NCI-H1436 (cell line): ENCODE results near the gene REC114.

ENCODE experiments used
- DNase-seq: peaks from one replicate; lab custom pipeline; 2025; lab: John Stamatoyannopoulos, UW

REC114 gene

DNA sequence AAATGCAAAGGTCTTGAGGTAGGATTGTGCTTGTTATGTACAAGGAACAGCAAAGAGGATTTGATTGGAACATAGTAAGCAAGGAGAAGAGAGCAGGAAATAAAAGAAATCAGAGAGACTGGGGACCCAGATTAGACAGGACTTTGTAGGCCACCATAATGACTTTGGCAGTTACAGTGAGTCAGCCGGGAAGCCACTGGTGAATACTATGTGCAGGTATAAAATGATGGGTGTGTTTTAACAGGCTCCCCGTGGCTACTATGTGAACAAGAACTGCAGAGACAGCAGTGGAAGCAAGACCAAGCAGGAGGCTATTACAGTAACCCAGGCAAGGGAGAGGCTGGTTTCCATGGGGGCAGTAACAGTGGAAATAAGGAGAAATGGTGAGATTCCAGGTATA, 135.1 kb downstream of the REC114 start:
- no peak for DNase-seq

DNA sequence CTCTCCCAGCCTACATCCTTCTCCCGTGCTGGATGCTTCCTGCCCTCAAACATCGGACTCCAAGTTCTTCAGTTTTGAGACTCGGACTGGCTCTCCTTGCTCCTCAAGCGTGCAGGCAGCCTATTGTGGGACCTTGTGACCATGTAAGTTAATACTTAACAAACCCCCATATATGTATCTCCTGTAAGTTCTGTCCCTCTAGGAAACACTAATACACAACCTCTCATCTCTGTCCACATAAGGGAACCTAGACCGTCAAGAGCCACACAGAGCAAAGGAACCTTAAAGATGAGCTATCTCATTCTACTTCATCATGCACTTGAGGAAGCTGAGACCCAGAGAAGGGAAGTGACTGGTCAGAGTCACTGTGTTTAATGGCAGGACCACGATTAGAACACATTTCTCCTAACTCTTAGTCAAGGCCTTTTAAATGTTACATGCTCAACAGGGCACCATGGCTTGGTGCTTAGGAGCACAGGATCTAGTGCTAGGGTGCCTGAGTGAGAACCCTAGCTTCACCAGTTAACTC, 140.0 kb downstream of the REC114 start:
- DNase-seq = no peak

DNA sequence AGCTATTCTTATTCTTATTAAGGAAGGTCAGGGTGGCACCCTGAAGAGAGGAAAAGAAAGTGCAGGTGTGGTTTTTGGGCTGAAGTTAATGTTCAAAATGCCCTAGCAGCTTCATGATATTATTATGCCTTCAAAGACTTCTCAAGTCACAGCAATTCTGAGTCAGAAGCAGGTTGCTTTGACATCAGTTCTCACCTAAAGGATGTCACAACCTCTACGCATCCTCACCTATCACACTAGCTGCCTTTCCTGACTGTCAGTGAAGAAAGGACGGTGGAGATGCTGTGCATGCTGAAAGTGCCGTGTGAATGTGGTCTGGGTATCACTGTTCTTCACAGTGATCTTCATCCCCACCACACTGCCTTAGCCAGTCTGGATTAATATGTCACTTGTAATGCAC, 140.6 kb downstream of the REC114 start:
- DNase-seq = no peak

DNA sequence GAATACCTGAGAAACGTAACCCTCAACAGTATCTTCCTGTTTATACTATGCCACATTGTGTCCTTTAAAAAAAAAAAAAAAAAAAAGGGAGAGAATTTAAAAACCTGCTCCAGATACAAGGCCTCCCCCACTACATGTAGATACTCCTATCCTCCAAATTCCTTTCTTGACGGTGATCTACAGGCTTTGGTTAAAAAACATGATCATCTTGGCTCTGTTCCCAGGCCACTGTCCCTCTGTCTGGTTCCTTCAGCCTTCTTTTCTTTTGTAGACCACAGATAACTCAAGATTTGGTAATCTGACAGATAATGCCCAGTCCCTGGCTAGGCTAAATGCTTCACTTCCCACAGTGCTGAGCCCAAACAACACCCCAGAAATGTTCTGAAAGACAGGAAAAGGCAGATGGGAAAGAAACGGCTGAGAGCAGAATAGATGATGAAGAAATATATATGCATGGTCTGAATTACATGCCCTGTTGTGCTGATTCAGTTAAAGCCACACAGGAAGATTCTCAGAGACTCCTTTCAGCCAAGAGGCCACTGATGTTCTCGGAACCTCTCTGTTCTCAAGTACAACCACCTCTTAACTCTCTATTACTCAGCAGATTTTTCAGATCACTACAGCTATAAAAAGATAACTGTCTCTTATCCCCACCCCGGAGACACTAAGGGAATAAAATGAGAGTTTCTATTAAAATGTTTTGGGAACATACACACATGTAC, 141.9 kb downstream of the REC114 start:
- no peak for DNase-seq

DNA sequence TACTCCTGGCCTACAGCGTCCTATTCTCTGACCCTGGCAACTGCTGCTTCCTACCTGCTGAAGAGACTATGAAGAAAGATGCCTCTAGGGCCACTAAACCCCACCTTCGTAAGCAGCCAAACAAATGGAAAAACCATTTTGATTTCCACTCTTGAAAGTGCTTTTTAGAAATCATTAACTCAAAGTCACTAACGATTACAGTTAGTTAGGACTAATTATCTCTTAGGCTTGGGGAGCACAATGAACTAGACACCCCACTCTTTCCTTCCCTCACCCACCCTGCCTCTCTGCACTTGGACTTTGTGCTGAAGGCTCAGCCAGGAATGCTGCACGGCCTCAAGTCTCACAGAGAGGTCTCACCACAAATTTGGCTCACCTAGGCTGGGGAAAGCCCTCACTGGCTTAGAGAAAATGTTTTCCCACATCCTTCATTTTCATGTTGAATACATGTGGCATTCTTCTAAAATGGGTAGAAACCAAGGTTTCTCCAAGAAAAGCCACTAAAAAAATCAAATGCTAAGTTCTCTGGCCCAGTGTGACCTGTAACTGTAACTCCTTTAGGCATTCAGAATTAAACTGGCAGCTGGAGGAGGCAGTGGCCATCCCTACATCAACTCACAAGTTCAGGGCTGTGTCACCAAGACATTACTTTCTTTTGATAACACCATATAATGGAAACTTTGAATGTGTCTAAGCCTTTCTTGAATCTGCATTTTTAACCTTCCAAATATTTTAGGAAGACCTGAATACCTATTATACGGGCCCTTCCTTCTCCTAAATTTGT, 143.1 kb downstream of the REC114 start:
- DNase-seq = no peak

DNA sequence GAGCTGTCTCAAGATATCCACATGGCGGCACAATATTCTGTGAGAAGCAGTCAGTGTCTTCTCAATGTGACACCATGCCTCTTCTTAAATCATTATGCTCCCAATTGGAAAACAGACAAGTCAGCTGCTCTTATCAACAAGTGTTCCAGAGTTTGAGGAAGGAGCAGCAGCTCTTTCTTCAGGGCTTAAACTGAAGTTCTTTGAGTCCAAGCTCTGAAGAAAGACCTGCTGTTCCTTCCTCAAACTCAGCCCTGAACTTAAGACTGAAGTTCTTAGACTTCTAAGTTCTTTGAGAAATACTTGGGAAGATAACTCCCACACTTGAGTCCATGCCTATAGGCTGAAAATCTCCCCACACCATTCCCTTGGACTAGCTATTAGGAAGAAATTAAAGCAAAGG, 146.8 kb downstream of the REC114 start:
- no peak for DNase-seq

- no peak for DNase-seq
Measured at GRCh38 chr15:73590263-73590662, 147.3 kb downstream of the REC114 start.

DNA sequence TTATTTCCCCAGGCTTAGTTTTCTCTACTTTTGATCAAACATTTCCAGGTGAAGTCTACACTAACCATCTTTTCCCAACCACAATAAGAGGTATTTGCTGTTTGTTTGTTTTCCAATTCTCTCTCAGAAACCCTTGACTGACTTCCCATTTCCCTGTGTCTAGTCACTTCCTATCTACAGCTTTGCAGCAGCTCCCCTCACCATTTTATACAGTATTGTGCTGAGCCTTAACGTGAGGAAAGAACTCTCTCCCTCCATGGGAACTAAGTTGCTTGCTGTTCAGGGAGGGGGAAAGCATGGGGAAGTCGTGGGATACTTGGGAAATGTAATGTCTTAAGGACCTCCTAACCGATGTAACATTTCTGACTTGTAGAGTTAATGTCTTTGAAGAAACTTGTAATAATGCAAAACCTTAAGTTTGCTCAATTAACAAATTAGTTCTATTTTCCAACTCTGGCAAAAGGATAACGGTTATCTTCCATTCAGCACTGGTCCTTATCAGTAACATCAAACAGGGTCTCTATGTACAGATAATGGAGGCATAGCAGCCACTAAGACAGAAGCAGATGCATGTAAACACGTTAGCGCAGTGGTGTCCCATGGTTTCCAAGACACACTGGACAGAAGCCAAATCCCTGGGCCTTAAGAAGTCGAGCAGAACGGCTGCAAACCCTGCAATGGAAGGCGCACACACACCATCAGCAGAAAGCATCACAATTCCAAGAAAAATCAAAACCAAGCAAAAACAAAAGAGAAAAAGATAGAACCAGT, 150.5 kb downstream of the REC114 start:
- no peak for DNase-seq

DNA sequence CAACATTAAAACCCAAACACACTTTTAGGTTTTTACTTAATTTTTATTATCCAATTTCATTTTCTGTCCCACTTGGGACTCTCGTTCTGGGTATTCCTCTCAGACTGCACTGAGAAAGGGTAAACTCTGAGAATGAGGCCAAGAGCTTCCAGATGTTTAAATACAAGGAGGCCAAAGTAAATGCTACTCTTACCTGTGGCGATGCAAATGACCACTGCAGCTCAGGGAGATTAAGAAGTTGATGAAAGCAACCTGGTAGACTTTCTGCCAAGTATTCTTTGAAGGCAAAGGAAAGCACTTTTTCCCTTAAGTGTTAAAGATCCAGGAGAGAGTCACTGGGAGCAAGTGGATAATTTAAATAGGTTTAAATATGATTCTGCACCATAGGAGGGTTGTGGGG, 151.1 kb downstream of the REC114 start:
- DNase-seq = no peak

DNA sequence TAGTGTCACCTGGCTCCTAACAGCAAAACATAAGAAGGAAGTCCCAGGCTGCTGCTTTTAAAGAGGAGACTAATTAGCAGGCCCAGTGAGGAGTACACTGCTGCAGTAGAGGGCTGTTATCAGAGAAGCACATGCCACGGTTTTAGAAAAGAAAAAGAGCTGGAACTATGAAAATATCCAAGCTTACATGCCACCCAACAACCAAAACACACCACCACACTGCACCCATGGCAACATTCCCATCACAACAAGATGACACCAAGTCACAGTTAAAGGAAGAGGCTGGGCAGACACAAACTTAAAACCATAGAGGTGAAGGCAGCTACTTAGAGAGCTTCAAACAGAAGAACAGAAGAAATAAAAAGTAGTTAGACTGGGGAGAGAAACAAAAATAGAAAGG, 153.2 kb downstream of the REC114 start:
- DNase-seq = no peak

DNA sequence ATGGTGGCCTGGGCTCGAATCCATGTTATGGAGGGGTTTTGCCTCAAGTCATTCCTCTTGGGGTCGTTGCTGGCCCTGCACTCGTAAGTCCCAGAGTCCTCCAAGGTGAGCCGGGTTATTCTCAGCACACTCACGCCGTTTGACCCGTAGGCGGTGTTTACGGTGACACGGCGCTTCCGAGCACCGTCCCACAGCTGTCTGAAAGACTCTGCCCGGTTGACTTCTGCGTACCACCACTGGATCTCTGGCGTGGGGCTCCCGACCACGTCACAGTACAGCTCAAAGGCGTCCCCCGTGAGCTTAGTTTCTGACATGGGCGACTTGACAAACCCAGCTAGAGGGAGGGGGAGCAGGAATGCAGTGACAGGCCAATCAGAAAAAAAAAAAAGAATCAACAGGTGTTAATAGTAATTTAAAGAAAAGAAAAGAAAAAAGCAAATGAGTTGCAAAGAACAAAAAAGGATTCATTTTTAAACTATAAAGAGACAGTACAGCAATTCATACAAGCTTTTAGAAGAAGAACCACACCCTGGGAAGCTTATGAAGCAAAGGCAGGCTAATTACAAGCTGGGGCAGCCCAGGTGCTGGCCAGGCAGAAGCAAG, 154.2 kb downstream of the REC114 start:
- no peak for DNase-seq

DNA sequence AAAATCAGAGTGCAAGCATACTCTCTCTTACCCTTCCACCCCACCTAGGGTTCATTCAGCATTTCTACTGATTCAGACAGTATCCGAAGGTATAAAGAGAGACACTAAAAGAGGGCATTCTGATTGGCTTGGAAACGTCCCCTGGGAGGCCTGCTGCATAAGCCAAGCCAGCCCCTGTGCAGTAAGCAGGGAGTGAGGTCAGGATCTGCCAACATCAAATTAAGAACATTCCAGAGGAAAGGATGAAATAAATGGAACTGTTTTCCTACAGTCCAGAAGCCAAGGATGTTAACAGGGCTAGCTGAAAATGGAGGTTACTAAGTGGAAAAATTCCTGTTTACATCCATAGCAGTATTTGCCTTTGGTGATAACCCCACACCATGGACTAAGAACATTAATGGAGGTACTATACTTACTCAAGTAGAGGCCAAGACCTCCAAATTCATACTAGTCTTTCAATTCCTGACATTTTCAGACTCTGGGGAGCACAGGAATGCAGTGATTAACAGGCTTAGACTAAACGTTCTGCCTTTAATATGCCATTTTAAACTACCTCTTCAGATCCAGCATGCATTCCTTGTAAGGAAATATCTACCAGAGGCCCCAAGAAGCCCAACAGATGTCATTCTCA, 155.7 kb downstream of the REC114 start:
- DNase-seq = no peak

GRCh38 chr15:73599934-73600333, 157.0 kb downstream of the REC114 start:
- no peak for DNase-seq

DNA sequence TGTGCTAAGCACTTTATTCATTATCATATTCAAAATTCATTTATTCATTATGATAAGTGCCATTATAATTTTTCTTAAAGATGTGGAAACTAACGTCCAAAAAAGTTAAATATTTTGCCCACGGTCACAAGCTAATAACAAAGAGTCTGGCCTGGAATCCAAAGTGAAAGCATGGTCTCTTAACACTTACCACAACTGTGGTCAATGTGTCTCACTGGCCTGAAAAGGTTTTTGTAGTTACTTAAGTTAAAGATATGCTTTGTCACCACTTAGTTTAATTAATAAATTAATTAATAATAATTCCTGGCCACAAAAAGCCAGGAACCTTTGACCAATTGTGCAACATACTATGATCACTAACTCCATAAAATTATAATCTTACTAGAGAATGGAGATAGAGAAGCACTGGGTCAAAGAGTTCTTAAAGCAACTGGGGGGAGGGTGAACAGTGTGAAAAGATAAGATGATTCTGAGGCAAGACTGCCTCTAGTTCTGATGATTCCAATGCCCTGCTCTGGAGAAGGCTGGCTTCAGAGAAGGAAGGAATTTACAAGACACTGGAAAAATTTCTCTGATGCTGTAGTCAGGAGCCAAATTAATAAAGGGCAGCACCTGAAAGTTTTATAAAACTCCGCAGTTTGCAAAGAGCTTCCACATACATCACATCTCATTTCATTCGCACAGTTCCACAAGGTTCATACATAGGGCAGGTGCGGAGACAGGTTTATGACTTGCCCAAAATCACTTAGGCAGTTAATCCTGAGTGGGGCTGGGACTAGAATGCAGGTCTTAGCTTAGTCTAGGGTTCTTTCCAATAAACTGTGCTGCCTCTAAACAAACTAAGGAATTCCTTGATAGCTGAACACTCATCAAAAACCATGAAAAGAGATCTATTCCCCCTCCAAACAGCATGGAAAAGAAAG, 157.7 kb downstream of the REC114 start:
- no peak for DNase-seq

DNA sequence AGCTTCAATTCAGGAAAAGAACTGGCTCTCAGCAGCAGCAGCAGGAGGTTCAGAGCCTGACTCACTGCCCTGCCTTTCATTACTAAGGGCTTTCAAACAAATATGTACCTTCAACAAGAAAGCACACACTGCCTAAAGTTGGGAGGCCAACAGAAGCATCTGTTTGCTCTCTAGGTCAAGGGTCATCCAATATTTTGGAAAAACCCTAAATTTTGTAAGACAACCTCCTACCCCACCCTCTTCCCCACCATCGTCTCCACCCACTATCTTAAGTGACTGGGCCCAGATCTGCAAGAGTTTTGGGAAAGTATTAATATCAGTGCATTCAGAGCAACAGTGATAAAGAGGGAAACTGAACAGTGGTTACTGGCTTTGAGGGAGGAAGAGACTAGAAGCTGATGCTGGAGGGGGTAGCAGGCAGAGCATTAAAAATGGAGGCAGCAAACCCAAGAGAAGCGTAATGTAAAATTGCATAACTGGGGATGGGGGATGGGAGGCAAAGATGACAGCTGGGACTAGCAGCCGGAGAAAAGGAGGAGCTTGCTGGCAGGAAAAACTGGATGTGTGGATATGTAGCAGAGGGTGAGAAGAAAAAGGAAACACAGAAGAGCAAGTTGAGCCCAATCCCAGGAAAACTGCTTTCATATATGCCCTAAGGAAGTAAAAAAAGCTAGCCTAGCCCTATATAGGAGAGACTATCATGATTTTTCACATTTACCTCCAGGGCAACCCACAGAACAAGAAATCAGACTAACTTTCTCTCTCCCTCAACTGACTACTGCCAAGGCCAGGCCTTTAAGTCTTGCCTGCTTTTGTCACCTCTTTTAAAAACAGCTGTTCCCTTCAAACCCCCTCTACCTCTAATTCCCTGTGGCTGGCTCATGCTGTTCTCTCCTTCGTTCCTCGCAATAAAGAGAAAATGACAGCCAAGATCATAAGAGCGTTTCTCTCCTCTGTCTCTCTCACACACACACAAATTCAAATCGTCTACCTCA, 158.8 kb downstream of the REC114 start:
- no peak for DNase-seq

DNA sequence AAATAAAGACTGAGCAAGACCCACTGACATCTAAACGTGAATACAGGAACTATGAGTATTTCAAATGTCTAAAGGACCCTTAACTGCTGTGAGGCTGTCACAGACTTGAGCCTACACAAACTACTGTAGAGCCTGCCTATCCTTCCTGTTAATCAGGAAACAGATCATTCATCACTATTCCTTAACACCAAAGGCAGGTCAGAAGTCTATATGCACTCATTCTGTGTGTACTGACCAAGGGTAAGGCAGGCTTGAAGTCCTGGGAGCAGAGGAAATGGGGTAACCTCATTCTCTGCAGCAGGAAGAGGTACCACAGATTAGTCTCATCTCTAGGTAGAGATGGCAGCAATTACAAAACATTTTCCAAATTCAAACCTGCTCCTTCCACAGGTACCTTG, 159.5 kb downstream of the REC114 start:
- no peak for DNase-seq

GRCh38 chr15:73602992-73603391, 160.0 kb downstream of the REC114 start:
- DNase-seq = no peak

DNA sequence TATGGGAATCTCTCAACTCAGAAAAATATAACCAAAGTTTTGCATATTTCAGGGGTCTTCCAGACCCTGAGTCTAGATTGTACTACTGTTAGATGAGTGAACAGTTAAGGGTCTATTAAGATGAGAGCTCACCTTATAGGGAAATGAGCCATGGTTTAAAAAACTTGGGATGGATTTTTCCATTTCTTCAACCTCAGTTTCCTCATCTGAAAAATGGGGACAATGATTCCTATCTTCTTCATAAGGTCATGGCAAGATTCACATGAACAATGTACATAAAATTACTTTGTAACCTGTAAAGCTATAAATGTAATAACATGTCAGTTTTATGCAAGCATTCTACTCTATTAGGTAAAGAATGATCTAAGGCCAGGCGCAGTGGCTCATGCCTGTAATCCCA, 161.5 kb downstream of the REC114 start:
- DNase-seq = no peak

- no peak for DNase-seq
Measured at GRCh38 chr15:73605759-73606436, 162.9 kb downstream of the REC114 start.
